Hippocampal formation (tissue), 2 donors: Measurements from ENCODE around the gene SWT1.

Experiments
- DNase-seq, 2 donors: peaks; one replicate each; lab custom pipeline; 2025; lab: John Stamatoyannopoulos, UW

SWT1 gene, protein sequence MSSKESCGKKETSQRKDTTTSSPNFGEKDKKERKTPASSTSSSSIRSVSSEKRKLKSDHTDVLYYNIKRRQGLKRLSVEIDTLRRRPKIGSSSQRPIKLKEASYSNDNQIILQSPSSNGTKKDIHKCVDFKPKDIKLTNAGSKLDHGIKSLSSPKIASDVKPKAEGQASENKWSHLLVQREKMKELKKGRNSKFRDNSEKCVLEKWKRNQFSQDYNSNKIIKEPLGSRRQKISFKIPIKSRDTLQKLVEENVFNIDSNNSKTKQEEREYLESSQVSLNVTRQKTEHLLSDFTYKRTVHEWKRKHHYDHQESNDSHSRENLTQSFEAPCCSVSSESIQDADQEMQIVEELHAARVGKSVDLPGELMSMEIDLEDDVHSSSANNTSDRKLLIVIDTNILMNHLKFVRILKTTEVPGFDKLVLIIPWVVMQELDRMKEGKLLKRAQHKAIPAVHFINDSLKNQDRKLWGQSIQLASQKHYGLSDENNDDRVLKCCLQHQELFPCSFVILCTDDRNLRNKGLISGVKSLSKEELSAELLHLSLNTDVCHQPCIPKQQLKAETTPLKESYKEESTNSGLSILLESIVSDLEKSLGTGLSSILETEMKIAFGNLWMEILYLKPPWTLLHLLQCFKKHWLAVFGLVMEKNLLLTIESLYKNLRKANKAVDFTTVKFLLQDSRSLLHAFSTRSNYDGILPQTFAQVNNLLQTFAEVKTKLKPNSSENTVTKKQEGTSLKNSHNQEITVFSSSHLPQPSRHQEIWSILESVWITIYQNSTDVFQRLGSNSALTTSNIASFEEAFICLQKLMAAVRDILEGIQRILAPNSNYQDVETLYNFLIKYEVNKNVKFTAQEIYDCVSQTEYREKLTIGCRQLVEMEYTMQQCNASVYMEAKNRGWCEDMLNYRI

DNA sequence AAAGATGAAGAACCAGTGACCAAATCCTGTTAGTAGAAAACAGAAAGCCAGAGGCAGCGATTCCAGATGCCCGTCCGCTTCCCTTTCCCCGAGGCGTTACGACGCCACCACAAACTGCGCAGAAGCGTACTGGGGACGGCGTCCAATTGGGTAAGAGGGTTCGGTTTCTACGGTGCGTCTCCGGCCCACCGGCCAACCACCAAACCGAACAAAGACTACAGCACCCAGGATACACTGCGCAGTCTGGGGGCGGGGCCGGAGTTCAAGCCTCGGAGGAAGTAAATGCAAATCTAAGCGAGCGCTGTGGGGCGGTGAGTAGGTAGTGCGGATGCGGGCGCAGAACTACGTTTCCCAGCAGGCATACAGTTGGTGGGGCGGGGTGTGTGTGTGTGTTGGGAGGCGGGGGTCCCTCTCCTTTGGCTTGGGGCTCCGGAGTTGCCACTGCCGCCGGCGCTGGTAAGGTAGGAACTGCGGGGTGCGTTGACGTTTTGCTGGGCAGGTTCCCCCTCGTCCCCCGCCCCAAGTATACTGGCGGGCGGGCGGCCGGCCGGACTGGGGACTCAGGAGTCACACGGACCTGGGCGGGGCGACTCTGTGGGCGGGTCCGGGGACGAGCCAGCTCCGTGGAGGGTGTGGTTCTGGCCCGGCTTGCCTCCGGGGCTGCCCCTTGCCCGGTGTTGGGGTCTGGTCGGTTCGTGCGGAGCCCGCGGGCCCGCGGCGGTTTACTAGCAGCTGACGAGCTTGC lies at the start of gene SWT1, which contains the start of gene TRMT1L:
Gene SWT1, plus strand, starts transcription at position 314 of the 745 bp plus-strand sequence. CDS start 3,675 bp downstream, outside the sequence.
Gene TRMT1L, minus strand, starts transcription at position 100 of the 745 bp plus-strand sequence. CDS start 241 bp downstream, outside the sequence.
- DNase-seq: peak; percentile 100

DNA sequence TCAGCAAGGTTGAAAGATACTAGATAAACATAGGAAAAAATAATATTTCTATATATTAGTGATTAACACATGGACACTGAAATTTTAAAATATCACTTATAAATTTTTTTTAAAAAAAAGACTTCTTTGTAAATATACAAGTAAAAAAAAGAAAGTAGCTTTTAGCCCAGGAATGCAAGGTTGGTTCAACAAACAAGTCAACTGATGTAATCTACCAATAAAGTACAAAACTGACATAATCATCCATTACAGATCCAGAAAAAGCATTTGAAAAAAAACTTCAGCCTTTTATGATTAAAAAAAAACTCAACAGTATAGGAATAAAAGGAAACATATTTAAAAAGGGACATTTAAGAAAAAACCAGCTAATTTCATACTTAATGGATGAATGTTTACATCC lies 48.6 kb upstream of the SWT1 start:
- DNase-seq: no peak

DNA sequence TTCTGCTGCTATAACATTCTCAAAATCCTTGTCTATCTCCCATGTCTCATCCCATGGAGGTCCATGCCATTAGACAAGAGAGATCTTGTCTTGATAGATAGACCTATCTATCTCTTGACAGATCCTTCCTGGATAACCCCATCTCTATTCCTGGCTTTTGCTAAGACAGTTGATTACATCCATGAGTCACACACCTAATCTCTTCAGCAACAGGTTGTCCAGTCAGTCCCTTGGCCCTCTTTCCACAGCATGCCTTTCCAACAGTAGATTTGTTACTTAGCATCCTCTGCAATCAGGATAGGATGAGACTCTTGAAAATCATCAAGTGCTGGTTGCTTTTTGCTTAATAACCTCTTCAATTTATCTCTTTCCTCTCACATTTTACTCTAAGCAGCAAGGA lies 46.8 kb upstream of the SWT1 start:
- DNase-seq: no peak

DNA sequence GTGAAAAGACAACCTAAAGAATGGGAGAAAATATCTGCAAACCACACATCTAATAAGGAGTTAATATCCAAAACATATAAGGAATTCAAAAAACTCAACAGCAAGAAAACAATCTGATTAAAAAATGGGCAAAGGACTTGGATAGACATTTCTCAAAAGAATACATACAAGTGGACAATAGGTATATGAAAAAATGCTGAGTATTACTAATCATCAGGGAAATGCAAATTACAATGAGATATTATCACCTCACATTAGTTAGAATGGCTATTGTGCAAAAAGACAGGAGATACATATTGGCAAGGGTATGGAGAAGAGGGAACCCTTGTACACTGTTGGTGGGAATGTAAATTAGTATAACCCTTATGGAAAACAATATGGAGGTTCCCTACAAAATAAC lies 45.1 kb upstream of the SWT1 start:
- DNase-seq: no peak

DNA sequence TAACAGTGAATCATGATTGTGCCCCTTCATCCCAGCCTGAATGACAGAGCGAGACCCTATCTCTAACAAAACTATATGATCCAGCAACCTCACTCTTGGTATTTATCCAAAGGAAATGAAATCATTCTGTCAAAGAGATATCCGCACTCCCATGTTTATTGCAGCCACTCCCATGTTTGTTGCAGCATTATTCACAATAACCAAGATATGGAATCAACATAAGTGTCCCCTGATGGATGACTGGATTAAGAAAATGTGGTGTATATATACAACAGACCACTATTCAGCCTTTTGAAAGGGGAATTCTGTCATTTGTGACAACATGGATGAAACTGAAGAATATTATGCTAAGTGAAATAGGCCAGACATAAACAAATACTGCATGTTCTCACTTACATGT lies 44.6 kb upstream of the SWT1 start:
- no peak for DNase-seq

DNA sequence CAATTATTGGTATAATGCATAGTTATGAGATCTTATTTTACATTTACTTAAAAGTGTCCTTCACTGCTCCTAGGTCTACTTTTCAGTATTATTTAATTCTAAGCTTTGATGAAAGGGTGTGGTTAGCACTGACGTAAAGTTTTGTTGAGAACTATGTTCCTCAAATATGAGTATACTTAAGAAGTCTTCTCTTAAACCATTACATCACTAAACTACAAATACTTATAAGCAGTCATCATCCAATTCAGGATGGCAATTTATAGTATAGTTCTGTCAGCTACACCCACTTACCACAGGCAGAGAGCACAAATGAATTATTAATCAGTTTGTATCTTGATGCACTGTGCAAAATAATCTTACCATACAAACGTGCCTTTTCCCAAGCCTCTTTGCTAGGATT lies 27.3 kb upstream of the SWT1 start:
- DNase-seq: no peak

DNA sequence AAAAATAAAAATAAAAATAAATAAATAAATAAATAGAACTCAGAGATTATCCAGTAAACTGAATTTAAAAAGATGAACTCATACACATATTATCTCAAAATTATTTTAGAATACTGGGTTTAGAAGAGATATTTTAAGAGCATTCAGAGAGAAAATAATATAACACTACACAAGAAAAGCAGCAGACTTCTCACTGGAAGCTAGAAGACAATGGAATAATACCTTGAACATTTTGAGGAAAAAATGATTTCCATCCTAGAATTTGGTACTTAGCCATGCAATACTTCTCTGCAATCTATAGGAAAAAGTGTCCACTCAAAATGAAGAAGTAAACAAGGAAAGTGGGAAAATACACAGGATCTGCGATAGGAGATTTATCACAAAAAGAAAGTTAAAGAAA lies 24.4 kb upstream of the SWT1 start:
- DNase-seq: no peak

DNA sequence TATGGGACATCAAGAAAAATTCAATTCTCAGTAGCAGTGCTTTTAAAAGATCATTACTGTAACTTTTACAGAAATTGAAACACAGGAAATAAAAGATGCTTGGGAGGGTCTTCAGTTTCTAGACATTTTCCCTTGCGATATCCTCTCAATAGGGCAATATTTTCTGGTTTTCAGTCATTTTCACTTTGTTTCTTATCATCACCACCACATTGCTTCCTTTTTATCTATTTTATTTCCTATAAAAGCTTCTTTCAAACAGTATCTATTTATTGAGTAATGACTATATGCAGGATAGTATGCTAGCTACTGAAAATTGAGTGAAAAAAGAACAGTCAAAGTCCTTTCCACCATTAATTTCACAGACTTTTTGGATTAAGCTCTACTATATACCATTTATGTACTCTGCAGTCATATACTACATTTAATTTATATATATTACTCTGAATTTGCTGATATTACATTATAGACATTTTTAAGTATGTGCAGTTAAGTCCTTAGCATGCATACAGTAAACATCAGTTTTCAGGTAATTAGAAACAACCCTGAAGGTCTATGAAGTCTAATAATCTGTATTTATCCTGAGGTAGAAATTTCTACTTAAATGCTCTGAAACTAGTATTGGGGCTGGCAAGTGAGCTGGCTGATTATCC lies 18.9 kb upstream of the SWT1 start:
- no peak for DNase-seq

DNA sequence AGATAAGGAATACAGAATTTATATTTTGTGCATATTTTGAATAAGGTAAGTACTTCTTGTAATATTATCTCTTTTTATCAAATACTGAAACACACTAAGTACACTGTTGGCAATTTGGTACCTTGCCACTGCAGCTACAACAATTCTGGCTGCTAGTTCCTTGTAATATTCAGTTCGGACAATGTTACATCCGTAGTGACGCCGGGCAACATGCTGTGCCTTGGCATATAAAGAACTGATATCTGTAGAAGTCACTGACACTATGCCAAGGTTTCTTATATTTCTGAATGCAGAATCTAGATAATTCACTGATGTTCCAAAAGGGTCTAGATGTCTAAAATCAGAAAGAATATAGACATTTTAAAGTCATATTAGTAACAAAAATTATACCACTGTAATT lies 17.7 kb upstream of the SWT1 start:
- no peak for DNase-seq

DNA sequence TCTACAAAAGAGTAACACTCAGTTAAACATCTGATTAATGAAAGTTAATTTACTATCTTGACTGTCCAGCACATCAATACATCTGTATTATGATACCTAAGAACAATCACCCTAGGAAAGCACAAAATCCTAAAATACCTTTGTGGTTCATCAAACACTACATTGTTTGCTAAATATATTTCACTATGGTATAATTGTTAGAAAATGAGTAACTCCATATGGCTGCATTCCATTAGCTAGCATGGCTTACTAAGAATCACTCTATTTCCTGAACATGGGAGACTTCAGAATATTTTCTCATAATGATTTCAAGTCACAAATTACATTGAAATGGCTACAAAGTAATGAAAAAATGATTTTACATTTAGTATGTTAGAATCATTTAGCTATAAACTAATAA lies 12.7 kb upstream of the SWT1 start:
- no peak for DNase-seq

DNA sequence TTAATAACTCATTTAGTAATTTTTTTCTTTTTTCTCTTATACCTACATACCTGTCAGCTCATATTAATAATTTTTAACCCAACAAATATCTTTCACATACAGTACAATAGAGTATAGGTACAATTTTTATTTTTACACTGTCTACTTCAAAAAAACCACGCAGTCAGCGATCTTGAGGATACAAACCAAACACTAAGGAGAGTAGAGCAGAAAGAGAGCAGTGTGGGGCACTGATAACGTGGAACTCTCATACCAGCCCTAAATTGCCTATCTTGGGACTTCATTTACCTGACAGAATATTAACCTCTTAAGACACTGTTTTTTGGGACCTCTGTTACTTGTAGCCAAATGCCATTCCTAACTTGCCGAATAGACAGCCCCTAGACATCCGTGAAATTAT lies 5.8 kb upstream of the SWT1 start:
- DNase-seq: no peak

DNA sequence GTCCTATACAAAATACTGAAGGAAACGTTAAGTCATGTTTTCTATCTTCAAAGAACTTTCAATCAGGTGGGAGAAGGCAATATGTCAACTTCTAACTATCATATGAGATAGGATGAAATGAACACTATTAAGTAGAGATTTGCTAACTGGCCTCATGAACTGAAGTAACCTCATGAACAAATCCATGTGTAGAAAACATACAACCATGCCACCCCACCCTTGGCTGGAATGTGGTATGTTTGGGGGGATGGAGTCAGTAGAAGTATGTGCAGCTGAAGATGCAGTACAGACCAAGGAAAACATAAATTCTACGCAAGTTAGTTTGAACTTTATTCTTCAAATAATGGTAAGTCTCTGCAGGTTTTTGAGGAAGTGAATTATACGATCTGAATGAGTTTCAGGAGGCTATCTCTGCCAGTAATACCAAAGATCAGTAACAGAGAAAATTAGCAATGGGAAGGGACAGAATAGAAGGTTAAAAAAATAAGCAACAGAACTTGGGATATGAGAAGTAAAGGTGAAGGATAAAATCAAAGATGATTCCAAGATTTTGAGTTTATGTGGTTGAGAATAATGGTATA lies 4.7 kb upstream of the SWT1 start:
- DNase-seq: no peak

DNA sequence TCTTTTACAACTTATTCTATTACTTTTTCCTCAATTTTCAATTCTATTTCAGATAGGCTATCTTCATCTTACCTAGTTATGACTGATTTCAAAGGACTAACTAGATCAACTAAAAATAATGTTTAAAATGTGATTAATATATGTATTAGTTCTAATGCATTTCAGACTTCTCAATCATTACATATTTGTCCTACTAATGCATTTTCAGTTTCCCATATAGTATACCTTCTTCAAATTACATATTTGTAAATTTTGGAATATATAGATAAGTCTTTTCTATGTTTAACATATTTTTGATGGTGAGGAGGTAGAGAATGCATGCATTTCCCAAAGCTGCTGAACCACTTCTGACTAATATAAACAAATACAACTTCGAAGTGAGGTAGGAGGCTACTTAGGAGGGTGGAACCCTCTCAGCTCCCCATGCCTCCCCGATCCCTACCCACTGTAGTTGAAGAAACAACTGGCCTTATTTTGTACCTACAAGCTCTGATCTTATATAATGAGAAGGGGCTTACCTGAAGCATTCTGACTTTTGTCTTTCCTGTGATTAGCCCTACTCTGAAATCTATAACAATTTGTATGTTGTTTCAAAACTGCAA lies 2.0 kb upstream of the SWT1 start:
- DNase-seq: no peak

DNA sequence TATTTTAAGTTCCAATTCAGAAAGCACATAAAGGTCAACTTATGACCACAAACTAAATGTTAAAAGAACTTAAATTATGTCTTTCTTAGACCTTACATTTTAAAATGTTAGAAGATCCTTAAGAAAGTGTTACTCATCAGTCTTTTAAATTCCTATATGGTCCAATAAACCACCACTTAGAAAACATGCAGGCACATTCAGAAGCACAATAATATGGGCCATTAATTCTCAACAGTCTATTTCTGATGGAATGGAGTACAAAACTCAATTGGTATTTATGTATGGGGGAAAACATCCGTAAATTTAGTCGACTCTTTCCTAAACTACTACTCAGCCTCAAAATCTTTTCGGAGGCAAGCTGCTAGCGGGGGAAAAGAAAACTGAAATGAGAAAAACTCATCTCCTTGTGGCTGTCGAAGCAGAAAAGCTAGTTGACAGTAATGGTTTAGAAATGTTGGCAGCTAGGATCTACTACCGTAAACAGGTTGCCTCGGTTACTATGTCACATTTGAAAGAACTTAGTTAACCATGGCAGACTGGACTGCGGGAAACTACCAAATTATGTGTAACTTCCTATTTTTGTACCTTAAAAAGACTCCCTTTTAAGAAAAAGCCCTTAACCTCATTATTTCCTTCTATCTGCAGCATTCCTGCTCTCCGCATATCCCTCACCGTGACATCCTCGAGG lies 1.2 kb upstream of the SWT1 start:
- peak in 1 of 2 donors; percentile 53 for DNase-seq

DNA sequence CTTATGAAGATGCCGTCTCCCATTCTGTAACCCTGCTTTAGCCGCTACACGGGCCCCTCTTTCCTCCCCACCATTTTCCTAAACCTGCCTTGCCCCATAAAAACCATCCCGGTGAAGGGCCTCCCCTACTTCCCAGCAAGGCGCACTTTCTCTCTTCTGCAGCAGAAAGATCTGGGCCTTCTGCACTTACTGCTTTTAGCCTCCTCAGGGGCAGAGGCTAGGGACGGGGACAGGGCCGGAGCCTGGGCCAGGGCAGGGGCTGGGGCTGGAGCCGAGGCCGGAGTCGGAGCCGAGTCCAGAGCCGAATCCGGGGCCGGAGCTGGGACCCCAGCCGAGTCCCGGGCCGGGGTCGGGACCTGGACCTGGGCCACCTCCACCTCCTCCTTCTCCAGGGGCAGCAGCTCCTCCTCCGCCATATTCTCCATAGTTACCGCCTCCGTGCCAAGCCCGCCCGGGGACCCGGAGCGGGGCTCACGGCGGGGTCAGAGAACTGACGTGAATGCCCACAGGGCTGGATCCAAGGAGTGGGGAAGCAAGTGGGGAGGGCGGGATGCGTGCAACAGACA lies 596 bp upstream of the SWT1 start:
- peak in 1 of 2 donors; percentile 86 for DNase-seq

DNA sequence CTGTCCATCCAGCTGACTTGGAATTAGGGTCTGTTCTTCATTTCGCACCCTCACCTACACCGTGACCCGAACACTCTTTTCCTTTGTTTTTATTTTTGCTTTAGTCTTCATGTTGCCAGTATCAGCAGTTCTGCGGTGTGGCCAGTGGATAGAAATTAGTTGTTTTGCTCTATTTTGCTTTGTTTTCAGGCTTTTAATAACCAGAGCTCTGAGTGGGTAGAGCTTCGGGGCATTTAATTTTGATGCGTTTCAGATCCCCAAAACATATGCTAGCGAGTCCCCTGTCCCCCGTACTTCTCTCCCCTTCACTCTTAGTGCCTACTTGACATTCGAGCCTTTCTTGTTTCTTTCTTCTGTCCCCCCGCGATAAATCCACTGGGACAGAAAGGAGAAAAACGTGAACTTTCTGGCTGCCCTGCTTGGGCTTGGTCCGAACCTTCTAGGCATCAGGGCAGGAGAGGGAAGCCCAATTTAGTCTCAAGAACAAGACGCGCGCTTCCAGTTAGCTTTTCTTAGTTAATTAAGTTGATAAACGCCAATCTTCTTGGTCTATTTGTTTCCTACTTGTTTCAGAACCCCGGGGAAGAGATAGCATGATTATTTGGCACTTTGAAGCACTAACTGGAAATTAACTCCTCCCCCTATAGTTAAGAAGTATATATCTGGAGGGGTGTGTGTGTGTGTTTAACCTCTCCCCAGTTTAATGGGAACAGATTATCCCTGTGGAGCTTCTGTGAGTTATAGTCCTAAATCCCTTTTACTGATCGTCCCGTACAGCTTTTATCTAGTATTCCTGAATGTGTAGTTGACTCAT lies 839 bp downstream of the SWT1 start:
- peak in 1 of 2 donors; percentile 6 for DNase-seq

DNA sequence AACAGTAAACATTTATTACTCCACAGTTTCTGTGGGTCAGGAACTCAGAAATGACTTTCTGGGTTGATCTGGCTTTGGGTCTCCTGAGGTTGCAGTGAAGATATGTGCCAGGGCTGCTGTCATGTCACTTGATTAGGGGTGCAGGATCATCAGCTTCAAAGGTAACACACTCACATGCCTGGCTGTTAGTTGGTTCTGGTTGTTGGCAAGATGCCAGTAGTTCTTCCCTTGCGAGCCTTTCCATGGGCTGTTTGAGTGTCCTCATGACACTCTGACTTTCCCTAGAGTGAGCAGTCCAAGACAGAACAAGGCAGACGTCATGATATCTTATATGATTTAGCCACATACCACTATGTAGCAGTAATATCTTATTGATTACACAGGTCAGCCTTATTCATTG lies 1.8 kb downstream of the SWT1 start:
- no peak for DNase-seq

DNA sequence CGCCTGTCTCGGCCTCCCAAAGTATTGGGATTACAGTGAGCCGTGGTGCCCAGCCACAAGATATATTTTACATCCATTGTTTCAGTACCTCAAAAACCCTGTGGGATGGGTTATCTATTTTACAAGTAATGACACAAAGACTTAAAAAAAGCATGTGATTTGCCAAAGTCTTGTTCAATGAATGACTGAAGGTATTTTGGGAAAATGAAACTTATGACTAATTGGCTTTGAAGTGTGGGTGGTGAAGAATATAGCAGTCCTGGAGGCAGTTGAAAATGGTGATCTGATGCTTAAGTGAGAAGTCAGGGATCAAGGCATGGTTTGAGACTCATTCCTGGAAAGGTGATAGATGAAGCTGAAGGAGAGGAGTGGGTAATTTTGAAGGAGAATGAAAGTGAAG lies 3.0 kb downstream of the SWT1 start:
- no peak for DNase-seq

DNA sequence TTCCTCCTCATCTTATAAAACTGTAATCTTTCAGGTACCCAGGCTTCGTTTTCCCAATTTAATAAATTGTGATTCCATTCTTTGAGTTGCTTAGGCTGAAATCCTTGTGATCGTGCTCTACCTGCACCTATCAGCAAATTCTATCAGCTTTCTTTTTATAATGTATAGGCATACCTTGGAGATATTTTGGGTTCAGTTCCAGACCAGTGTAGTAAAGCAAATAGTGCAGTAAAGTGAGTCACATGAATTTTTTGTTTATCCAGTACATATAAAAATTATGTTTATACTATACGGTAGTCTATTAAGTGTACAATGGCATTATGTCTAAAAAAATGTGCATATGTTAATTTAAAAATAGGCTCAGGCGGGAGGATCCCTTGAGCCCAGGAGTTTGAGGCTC lies 5.5 kb downstream of the SWT1 start:
- no peak for DNase-seq
